ENCODE results near the gene HIBCH. TPM values are rescaled to one million over a fixed set of nuclear protein-coding genes. Genes with fewer than 3 reads are reported as not detected.
A peak's percentile ranks its signal among the peaks of the same experiment; 100 is the strongest.

Gene HIBCH
- total and polyA plus RNA-seq, 9 of the 15 experiments (the other 6 are each of a cell fraction or from before 2014, with no cell fraction given), result 17.0 to 65.4 (median 28.3) TPM

- TF ChIP-seq E2F6 (IDR thresholded peaks at IDR 0.05; ENCODE audit: borderline replicate concordance in 1 of 2, extremely low read depth in 1 of 2, insufficient read depth in 1 of 2, insufficient read length in 1 of 2, low read depth in 1 of 2, low read length in 1 of 2, poor library complexity in 1 of 2, severe bottlenecking in 1 of 2), result no peak
- no peak for TF ChIP-seq POLR2AphosphoS2 (IDR thresholded peaks at IDR 0.05; ENCODE audit: low read length)
- peak; percentile 61 for TF ChIP-seq BRD9 (IDR thresholded peaks at IDR 0.05; ENCODE audit: low read depth, partially characterized antibody)
- TF ChIP-seq SIN3A (IDR thresholded peaks at IDR 0.05; ENCODE audit: borderline replicate concordance in 2 of 2, control insufficient read depth in 1 of 2, low read depth in 2 of 2, low read length in 2 of 2), result no peak
- TF ChIP-seq ZNF707 (CRISPR knock-in tag; conservative IDR thresholded peaks at IDR 0.05), result no peak
- TF ChIP-seq CSDE1 (IDR thresholded peaks at IDR 0.05), result no peak
- TF ChIP-seq HCFC1 (IDR thresholded peaks at IDR 0.05; ENCODE audit: low read depth, low read length), result no peak
- TF ChIP-seq POLR2B (IDR thresholded peaks at IDR 0.05; ENCODE audit: low read depth, partially characterized antibody), result no peak
- no peak for TF ChIP-seq PTBP1 (IDR thresholded peaks at IDR 0.05; ENCODE audit: low read depth, low read length)
- TF ChIP-seq FOS (IDR thresholded peaks at IDR 0.05; ENCODE audit: extremely low read depth, insufficient read length), result no peak
- TF ChIP-seq SMAD4 (CRISPR knock-in tag; conservative IDR thresholded peaks at IDR 0.05), result peak; percentile 79
- TF ChIP-seq TGIF2 (CRISPR knock-in tag; IDR thresholded peaks at IDR 0.05), result no peak
- no peak for TF ChIP-seq ATF7 (IDR thresholded peaks at IDR 0.05)
- TF ChIP-seq HNRNPL (IDR thresholded peaks at IDR 0.05; ENCODE audit: low read depth, low read length), result no peak
- TF ChIP-seq HBP1 (CRISPR knock-in tag; IDR thresholded peaks at IDR 0.05), result peak; percentile 82; the same call in 1 of the 2 replicates
- TF ChIP-seq ZBTB8A (IDR thresholded peaks at IDR 0.05; ENCODE audit: partially characterized antibody), result no peak
- no peak for TF ChIP-seq HDAC6 (IDR thresholded peaks at IDR 0.05; ENCODE audit: low read depth, low read length)
- no peak for TF ChIP-seq ZBTB43 (CRISPR knock-in tag; IDR thresholded peaks at IDR 0.05)
- no peak for TF ChIP-seq MYC (IDR thresholded peaks at IDR 0.05; ENCODE audit: low read depth, low read length)
- no peak for TF ChIP-seq MYC (CRISPR knock-in tag; IDR thresholded peaks at IDR 0.05; ENCODE audit: borderline replicate concordance, low read depth)
- TF ChIP-seq PYGO2 (tag; IDR thresholded peaks at IDR 0.05), result peak; percentile 71; the same call in 1 of the 2 replicates
- TF ChIP-seq SMARCC2 (IDR thresholded peaks at IDR 0.05; ENCODE audit: low read depth), result peak; percentile 92
- no peak for TF ChIP-seq MCM3 (IDR thresholded peaks at IDR 0.05)
- TF ChIP-seq HDAC2 (IDR thresholded peaks at IDR 0.05), result peak; percentile 70; the same call in 1 of the 2 replicates
- TF ChIP-seq E2F4 (CRISPR knock-in tag; IDR thresholded peaks at IDR 0.05; ENCODE audit: low read depth), result no peak
- TF ChIP-seq BCOR (IDR thresholded peaks at IDR 0.05), result peak; percentile 54; the same call in 1 of the 2 replicates
Observed at GRCh38 chr2:190184460-190184859, 135.2 kb downstream of the HIBCH start (continued).

Measured in K562 (cell line).